OCI-LY7 (cell line): ENCODE data around the gene USP48. TPM values are rescaled to one million over a fixed set of nuclear protein-coding genes. Genes with fewer than 3 reads are reported as not detected.

Experiments
- BruUV-seq: library from RNA; stranded (reverse); fragments of 400-500 nt; replicated peaks from 2 replicates; lab custom pipeline; 2021; lab: Mats Ljungman, UMichigan
- CTCF ChIA-PET: fragments of 300-600 bp; sonication (Branson Sonifier 250); formaldehyde crosslinking; loops from one replicate; lab custom pipeline; 2022; ENCODE audit warnings: antibody characterized with exemption; ENCODE audit not compliant: unreplicated experiment; lab: Charles Lee
- POLR2A ChIA-PET: fragments of 300-600 bp; sonication (Branson Sonifier 250); formaldehyde crosslinking; loops from one replicate; lab custom pipeline; 2022; ENCODE audit warnings: antibody characterized with exemption; lab: Charles Lee
- DNase-seq: peaks from one replicate; pipeline ENCODE4 v3.0.0-alpha.2; 2015; ENCODE audit warnings: low spot score
- H2AFZ ChIP-seq: fragments of 200-600 bp; sonication (generic), shearing (Covaris generic); 2 replicates; pipeline ENCODE4 v1.6.1; 2014; ENCODE audit warnings: mild to moderate bottlenecking, antibody characterized with exemption, low read length, moderate library complexity
- H3K27ac ChIP-seq: fragments of 200-600 bp; sonication (generic); 2 replicates; pipeline ENCODE4 v1.5.1; 2014; ENCODE audit warnings: mixed run types, low read depth, mild to moderate bottlenecking, moderate library complexity, low read length, inconsistent platforms; ENCODE audit not compliant: poor library complexity, severe bottlenecking
- H3K36me3 ChIP-seq: fragments of 200-600 bp; sonication (generic); 2 replicates; pipeline ENCODE4 v1.6.1; 2014; ENCODE audit warnings: mild to moderate bottlenecking, antibody characterized with exemption, low read length, moderate library complexity, mixed read lengths; ENCODE audit not compliant: insufficient read depth
- H3K4me1 ChIP-seq: fragments of 200-600 bp; sonication (generic); 2 replicates; pipeline ENCODE4 v1.5.1; 2014; ENCODE audit warnings: mild to moderate bottlenecking, low read length; ENCODE audit not compliant: insufficient read depth, poor library complexity, severe bottlenecking
- H3K4me2 ChIP-seq: fragments of 200-600 bp; sonication (generic); 2 replicates; pipeline ENCODE4 v1.6.1; 2014; ENCODE audit warnings: mild to moderate bottlenecking, low read length
- H3K4me3 ChIP-seq: fragments of 200-600 bp; sonication (generic); 2 replicates; pipeline ENCODE4 v1.5.1; 2014; ENCODE audit warnings: mild to moderate bottlenecking, low read depth, low read length; ENCODE audit not compliant: poor library complexity, severe bottlenecking
- H3K79me2 ChIP-seq: fragments of 200-600 bp; sonication (generic); 2 replicates; pipeline ENCODE4 v1.6.1; 2016; ENCODE audit warnings: low read depth, mild to moderate bottlenecking, low read length, moderate library complexity, mixed read lengths; ENCODE audit not compliant: insufficient read depth
- H3K9me2 ChIP-seq: fragments of 200-600 bp; sonication (generic); 2 replicates; pipeline ENCODE4 v1.6.1; 2016; ENCODE audit warnings: mild to moderate bottlenecking, low read length, mixed read lengths; ENCODE audit not compliant: insufficient read depth
- H3K9me3 ChIP-seq: fragments of 200-600 bp; sonication (generic); 2 replicates; pipeline ENCODE4 v1.6.1; 2014; ENCODE audit warnings: mild to moderate bottlenecking, mixed run types, low read length, mixed read lengths
- H4K20me1 ChIP-seq: fragments of 200-600 bp; sonication (generic); 2 replicates; pipeline ENCODE4 v1.6.1; 2014; ENCODE audit warnings: mild to moderate bottlenecking, antibody characterized with exemption, low read length, moderate library complexity, mixed read lengths; ENCODE audit not compliant: insufficient read depth
- EZH2phosphoT487 ChIP-seq: fragments of 200-600 bp; sonication (generic); IDR thresholded peaks from 2 replicates; pipeline ENCODE4 v1.6.1; 2018; ENCODE audit warnings: low read depth, borderline replicate concordance, mild to moderate bottlenecking, mixed run types, antibody characterized with exemption, low read length, moderate library complexity, mixed read lengths
- intact Hi-C: fragments of 100-400 bp; cut with micrococcal nuclease; formaldehyde crosslinking; loops from one replicate; pipeline ENCODE4 v1.10.0; 2022; ENCODE audit not compliant: unreplicated experiment
- total RNA-seq, 2 experiments: library from RNA; depleted of rRNA in 1 of 2; stranded (reverse); fragments of >200 nt in 1 of 2; shearing (Covaris generic) in 1 of 2; gene quantifications; 2 replicates each; pipeline ENCODE4 v1.2.3, GENCODE V29; 2014 to 2022
- TF ChIP-seq, protein P1 (sequence below): fragments of 200-600 bp; sonication (generic); conservative IDR thresholded peaks from 2 replicates; pipeline ENCODE4 v1.5.1; 2014; ENCODE audit warnings: mild to moderate bottlenecking, antibody characterized with exemption, low read length, moderate library complexity, mixed read lengths

USP48 gene
- total RNA-seq, 2 experiments from 2014 or later = 45.0 to 98.3 TPM

DNA sequence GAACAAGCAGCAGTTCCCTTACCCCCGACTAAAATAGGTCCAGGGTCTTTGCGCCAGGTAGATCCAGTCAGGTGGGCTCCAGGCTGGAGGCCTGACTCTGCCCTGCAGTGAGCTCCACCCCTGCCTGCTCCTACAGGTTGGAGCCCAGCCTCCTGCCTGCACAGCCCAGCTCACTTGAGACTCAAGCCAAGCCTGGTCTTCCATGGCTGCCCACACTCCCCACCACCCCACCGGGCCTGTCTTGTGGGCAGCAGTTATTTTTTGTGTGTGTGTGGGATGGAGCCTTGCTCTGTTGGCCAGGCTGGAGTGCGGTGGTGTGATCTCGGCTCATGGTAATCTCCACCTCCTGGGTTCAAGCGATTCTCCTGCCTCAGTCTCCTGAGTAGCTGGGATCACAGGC is 142.3 kb downstream of the USP48 start:
- no peak for DNase-seq
- no peak for TF ChIP-seq EZH2phosphoT487
- TF ChIP-seq, protein P1, sequence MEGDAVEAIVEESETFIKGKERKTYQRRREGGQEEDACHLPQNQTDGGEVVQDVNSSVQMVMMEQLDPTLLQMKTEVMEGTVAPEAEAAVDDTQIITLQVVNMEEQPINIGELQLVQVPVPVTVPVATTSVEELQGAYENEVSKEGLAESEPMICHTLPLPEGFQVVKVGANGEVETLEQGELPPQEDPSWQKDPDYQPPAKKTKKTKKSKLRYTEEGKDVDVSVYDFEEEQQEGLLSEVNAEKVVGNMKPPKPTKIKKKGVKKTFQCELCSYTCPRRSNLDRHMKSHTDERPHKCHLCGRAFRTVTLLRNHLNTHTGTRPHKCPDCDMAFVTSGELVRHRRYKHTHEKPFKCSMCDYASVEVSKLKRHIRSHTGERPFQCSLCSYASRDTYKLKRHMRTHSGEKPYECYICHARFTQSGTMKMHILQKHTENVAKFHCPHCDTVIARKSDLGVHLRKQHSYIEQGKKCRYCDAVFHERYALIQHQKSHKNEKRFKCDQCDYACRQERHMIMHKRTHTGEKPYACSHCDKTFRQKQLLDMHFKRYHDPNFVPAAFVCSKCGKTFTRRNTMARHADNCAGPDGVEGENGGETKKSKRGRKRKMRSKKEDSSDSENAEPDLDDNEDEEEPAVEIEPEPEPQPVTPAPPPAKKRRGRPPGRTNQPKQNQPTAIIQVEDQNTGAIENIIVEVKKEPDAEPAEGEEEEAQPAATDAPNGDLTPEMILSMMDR = no peak
- intact Hi-C loops = no loop called here
- H3K9me2 ChIP-seq = no peaks in the 10 kb centered on the region
- POLR2A ChIA-PET = no interaction called here
- no TSS peak for BruUV-seq
- no peaks in the 10 kb centered on the region for H4K20me1 ChIP-seq
- no peaks in the 10 kb centered on the region for H3K9me3 ChIP-seq
- H3K4me2 ChIP-seq = no peak overlapping the region
- no peaks in the 10 kb centered on the region for H3K4me1 ChIP-seq
- H3K79me2 ChIP-seq = no peaks in the 10 kb centered on the region
- no peak overlapping the region for H3K4me3 ChIP-seq
- H3K27ac ChIP-seq = no peak overlapping the region
- no peaks in the 10 kb centered on the region for H3K36me3 ChIP-seq
- CTCF ChIA-PET = no interaction called here
- H2AFZ ChIP-seq = no peak overlapping the region

DNA sequence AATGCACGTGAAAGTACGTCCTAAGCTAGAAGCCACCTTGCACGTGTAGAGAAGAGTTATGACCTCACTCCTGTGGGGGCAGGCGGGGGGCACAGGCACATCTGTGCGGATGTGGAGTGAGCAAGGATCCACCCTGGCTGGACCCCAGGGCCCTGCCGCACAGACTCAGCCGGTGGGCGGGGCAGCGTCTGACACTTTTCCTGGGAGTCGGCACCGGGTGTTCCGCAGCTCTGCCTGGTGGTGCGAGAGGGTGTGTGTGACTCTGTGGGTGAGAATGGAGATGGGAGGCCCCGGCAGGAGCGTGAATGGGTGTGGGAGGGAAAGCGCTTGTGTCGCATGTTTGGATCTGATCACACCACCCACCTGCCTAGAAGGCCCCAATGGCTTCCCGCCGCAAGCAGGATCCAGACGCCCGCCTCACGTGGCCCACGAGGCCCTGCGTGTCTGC is 143.3 kb downstream of the USP48 start:
- H3K27ac ChIP-seq = no peak overlapping the region
- ChIA-PET POLR2A (interaction anchor here (1.7 kb wide), 1 partner anchor 14 kb away, joined by 3 read pairs; no protein-coding TSS in a partner anchor), CTCF (no interaction called here)
- H2AFZ ChIP-seq = no peak overlapping the region
- no peak for DNase-seq
- no peaks in the 10 kb centered on the region for H3K9me3 ChIP-seq
- intact Hi-C loops = no loop called here
- BruUV-seq = no TSS peak
- H3K9me2 ChIP-seq = no peaks in the 10 kb centered on the region
- TF ChIP-seq, protein P1 = no peak
- no peak for TF ChIP-seq EZH2phosphoT487
- no peaks in the 10 kb centered on the region for H3K4me1 ChIP-seq
- no peak overlapping the region for H3K4me2 ChIP-seq
- no peaks in the 10 kb centered on the region for H3K36me3 ChIP-seq
- no peak overlapping the region for H3K4me3 ChIP-seq
- no peaks in the 10 kb centered on the region for H4K20me1 ChIP-seq
- H3K79me2 ChIP-seq = no peaks in the 10 kb centered on the region

DNA sequence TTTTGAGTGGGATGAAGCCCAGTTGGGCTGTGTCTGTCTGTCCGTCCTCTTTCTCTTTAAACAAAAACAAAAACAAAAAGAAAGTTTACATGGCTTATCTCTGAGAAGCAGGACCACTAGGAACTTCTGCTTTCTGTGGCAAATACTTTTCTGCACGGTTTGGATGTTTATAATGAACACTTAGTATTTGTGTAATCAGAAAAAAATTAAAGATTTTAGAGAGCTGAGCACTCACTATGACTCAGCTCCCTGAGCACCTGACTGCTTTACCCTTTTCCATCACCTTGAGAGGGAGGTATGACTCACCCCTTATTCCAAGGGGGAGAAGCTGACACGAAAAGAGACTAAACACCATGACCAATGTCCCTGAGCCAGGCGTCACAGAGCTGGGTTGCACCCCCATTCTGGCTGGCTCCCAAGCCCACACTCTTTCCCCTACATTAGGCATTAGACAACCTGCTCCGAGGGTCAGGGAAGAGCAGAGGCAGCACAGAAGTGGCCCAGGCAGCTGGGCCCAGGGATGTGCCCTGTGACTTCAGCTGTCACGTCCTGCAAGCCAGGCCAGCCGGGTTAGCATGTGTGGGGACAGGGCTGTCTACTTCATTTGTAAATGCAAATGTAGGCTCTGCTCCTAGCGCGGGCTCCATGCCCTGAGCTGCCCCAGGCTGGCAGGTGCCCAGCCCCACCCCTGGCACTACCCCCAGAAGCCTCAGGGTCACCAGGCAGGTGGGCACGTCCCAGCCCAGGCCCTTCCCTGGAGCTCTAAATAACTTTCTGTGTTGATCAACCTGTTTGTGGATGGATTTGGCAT is 144.2 kb downstream of the USP48 start:
- intact Hi-C loops = no loop called here
- no peaks in the 10 kb centered on the region for H4K20me1 ChIP-seq
- H3K4me2 ChIP-seq = no peak overlapping the region
- no peak overlapping the region for H2AFZ ChIP-seq
- no peak overlapping the region for H3K27ac ChIP-seq
- ChIA-PET CTCF (no interaction called here), POLR2A (interaction anchor here (1.7 kb wide), 1 partner anchor 13 kb away, joined by 3 read pairs; no protein-coding TSS in a partner anchor)
- no TSS peak for BruUV-seq
- no peaks in the 10 kb centered on the region for H3K9me3 ChIP-seq
- no peaks in the 10 kb centered on the region for H3K9me2 ChIP-seq
- no peaks in the 10 kb centered on the region for H3K36me3 ChIP-seq
- H3K79me2 ChIP-seq = no peaks in the 10 kb centered on the region
- DNase-seq = no peak
- no peaks in the 10 kb centered on the region for H3K4me1 ChIP-seq
- H3K4me3 ChIP-seq = no peak overlapping the region
- TF ChIP-seq, protein P1 = no peak
- no peak for TF ChIP-seq EZH2phosphoT487
